Measurements from ENCODE around the gene RAP1B. TPM values are rescaled to one million over a fixed set of nuclear protein-coding genes. Genes with fewer than 3 reads are reported as not detected.
"Not testable (repeated sequence)": the region's sequence is repeated elsewhere in the genome, so short reads cannot be mapped to it uniquely, and the experiment has no call there.

Gene RAP1B
- total RNA-seq, 2 donors from 2014 or later, result 158 to 238 TPM

DNA sequence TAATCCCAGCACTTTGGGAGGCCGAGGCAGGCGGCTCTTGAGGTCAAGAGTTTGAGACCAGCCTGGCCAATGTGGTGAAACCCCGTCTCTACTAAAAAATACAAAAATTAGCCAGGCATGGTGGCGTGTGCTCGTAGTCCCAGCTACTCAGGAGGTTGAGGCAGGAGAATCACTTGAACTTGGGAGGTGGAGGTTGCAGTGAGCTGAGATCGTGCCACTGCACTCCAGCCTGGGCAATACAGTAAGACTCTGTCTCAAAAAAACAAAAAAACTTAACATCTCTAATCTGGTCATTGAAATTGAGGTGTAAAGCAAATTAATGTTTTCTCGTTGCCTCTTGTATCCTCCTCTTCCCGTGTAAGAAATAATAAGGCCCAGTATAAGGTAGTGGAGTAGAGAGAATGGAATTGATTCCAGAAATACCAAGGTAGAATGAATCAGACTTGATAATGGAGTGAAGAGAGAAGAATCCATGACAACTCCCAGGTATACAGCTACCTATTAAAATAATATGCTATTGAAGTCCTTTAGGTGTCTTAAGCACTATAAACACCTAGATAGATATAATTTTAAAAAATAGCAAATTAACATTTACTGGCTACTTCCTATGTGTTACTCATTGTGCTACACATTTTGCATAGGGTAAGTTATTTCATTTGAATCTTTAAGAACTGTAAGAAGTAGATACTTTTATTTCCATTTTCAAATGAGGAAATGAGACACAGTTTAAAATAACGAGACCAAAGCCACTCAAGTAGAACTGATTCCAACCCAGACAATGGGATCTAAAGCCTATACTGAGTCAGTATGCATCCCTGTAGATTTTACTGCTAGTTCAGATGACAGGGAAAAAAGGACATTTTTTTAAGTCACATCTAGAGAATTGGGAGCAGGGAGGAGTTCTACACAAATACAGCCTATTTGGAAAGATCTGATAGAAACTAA lies 23.2 kb downstream of the RAP1B start:
- peaks cover 49% of the 10 kb centered on the region for H3K4me1 Mint-ChIP-seq
- no peaks in the 10 kb centered on the region for H3K9me3 Mint-ChIP-seq
- H3K36me3 Mint-ChIP-seq (ENCODE audit: low read depth), result peaks cover 78% of the 10 kb centered on the region
- ATAC-seq (replicated peaks), result no peak
- H3K27me3 Mint-ChIP-seq, result no peaks in the 10 kb centered on the region
- peak overlapping the region; percentile 53 for H3K27ac Mint-ChIP-seq
- peak overlapping the region; percentile 26 for H3K4me3 Mint-ChIP-seq

DNA sequence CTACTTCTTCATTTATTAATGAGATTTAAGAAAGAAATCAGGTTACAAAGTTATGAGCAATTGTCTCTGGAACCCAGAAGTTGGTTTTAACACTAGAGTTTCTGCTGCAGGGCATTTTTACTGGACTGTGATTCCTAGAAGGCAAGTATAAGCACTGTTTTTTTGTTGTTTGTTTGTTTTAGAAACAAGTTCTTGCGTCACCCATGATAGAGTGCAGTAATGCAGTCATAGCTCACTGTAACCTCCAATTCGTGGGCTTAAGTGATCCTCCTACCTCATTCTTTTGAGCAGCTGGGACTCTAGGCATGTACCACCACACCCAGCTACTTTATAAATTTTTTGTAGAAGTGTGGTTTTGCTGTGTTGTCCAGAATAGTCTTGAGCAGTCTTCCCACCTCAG lies 25.6 kb downstream of the RAP1B start:
- Mint-ChIP-seq H3K36me3 (ENCODE audit: low read depth) (peaks cover 73% of the 10 kb centered on the region), H3K4me1 (peaks cover 50% of the 10 kb centered on the region), H3K27me3 (no peaks in the 10 kb centered on the region), H3K4me3 (no peak overlapping the region), H3K27ac (peak overlapping the region; percentile 8), H3K9me3 (no peaks in the 10 kb centered on the region)
- no peak for ATAC-seq (replicated peaks)

DNA sequence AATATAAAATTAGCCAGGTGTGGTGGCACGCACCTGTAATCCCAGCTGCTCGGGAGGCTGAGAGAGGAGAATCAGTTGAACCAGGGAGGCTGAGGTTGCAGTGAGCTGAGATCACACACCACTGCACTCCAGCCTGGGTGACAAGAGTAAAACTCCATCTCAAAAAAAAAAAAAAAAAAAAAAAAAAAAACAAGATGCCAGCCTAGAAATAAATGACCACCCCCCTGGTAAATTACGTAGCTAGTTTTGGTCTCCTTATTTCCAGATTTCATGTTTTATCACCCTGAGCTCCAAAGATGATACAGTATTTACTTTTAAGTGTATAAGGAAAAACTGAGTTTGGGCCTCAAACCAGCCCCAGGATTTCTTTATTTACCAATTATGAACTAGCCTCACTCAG lies 26.7 kb downstream of the RAP1B start:
- peaks cover 50% of the 10 kb centered on the region for H3K4me1 Mint-ChIP-seq
- not testable (repeated sequence) for H3K9me3 Mint-ChIP-seq; H3K27me3 Mint-ChIP-seq; H3K4me3 Mint-ChIP-seq; H3K27ac Mint-ChIP-seq; ATAC-seq (replicated peaks)
- peaks cover 75% of the 10 kb centered on the region for H3K36me3 Mint-ChIP-seq (ENCODE audit: low read depth)

DNA sequence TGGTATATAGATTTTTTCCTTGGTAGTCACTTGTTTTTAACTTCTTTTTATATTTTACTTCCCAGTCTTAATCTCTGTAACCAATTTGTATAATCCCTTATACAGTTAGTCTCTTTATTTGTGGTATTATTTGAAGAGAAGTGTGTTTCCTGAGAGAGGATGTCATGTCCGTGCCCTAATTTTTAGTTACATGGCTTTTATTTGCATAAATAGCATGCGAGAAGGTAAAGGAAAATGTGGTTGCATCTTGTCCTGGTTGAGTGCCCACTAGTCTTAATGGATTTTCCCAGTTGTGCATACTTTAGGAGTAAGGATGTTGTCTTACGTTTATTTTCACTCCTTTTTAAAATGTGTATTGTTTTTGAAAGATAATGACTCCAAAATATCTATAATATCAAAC lies 27.5 kb downstream of the RAP1B start:
- Mint-ChIP-seq H3K9me3 (no peaks in the 10 kb centered on the region), H3K4me3 (peak overlapping the region; percentile 10), H3K27ac (no peak overlapping the region), H3K27me3 (no peaks in the 10 kb centered on the region), H3K36me3 (ENCODE audit: low read depth) (peaks cover 75% of the 10 kb centered on the region), H3K4me1 (peaks cover 42% of the 10 kb centered on the region)
- no peak for ATAC-seq (replicated peaks)

DNA sequence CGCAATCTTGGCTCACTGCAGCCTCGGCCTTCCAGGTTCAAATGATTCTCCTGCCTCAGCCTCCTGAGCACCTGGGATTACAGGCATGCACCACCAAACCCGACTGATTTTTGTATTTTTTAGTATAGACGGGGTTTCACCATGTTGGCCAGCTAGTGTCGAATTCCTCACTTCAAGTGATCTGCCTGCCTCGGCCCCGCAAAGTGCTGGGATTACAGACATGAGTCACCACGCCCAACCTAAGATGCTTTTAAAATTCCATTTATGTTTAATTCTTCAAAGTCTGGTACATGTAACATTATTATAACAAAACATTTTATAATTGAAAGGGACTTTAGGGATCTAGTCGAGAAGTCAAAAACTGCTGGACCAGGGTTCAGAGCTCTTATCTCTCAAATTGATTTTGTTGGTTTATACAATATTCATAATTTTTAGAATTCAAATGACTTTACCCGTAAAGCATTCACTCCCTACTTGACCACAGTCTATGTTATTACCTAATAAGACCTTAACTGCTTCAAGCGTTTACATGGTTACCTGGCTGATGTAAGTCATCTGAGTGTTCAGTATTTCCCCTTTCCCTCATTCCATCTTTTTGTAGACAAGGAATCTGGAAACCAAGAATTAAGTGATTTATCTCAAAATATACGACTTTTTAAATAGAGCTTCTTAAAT lies 28.2 kb downstream of the RAP1B start:
- H3K4me1 Mint-ChIP-seq, result peaks cover 37% of the 10 kb centered on the region
- no peaks in the 10 kb centered on the region for H3K9me3 Mint-ChIP-seq
- peaks cover 72% of the 10 kb centered on the region for H3K36me3 Mint-ChIP-seq (ENCODE audit: low read depth)
- no peak for ATAC-seq (replicated peaks)
- peak overlapping the region; percentile 58 for H3K4me3 Mint-ChIP-seq
- H3K27me3 Mint-ChIP-seq, result no peaks in the 10 kb centered on the region
- peak overlapping the region; percentile 46 for H3K27ac Mint-ChIP-seq

DNA sequence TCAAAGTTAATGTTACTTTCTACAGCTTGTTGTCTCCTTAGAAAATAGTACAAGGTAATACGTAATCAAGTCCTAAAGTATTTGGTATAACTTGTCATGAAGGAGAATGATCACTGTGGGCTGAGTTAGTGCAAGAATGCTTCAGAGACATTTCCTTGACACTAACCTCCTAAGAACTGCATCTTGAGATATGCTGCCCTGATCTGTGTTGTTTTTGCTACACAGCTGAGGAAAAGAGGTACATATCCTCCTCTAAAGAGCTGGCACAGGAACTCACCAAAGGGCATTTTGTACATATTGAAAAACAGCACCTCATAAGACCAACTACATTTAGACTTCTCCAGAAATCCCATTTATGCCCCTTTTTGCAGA lies 28.7 kb downstream of the RAP1B start:
- H3K27me3 Mint-ChIP-seq, result no peaks in the 10 kb centered on the region
- no peaks in the 10 kb centered on the region for H3K9me3 Mint-ChIP-seq
- ATAC-seq (replicated peaks), result no peak
- peak overlapping the region; percentile 46 for H3K27ac Mint-ChIP-seq
- peaks cover 71% of the 10 kb centered on the region for H3K36me3 Mint-ChIP-seq (ENCODE audit: low read depth)
- peak overlapping the region; percentile 58 for H3K4me3 Mint-ChIP-seq
- H3K4me1 Mint-ChIP-seq, result peaks cover 32% of the 10 kb centered on the region

DNA sequence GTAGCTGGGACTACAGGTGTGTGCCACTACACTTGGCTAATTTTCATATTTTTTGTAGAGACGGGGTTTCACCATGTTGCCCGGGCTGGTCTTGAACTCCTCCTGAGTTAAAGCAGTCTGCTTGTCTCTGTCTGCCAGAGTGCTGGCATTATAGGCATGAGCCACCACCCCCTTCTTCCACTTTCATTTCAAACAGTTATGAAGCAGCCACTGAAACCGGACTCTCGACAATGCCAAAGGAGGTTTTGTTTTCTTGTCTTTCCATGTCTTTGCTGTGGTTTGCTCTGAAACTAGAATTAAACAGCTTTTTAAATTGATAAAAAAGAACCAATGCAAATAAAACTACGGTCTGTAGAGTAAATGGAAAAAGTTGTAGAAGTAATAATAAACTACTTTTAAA lies 30.4 kb downstream of the RAP1B start:
- Mint-ChIP-seq H3K9me3 (no peaks in the 10 kb centered on the region), H3K4me1 (peaks cover 35% of the 10 kb centered on the region), H3K36me3 (ENCODE audit: low read depth) (peaks cover 71% of the 10 kb centered on the region), H3K27ac (peak overlapping the region; percentile 29), H3K4me3 (peak overlapping the region; percentile 58), H3K27me3 (no peaks in the 10 kb centered on the region)
- peak; percentile 97 for ATAC-seq (replicated peaks)

DNA sequence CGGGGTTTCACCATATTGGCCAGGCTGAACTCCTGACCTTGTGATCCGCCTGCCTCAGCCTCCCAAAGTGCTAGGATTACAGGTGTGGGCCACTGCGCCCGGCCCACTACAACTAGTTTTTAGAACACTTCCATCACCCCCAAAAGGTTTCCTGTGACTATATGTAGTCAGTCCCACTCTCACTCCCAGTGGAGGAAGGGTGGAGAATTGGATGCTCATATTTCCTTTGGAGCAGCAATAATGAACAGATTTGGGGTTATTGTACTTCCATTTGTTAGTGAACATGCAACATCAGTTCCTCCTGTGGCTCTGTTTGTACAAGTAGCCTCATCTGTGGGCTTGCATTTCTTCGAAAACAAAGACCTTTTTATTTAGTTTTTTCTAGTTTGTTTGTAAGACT lies 35.8 kb downstream of the RAP1B start:
- ATAC-seq (replicated peaks), result no peak
- H3K27ac Mint-ChIP-seq, result no peak overlapping the region
- no peak overlapping the region for H3K4me3 Mint-ChIP-seq
- no peaks in the 10 kb centered on the region for H3K9me3 Mint-ChIP-seq
- H3K36me3 Mint-ChIP-seq (ENCODE audit: low read depth), result peaks cover 89% of the 10 kb centered on the region
- H3K27me3 Mint-ChIP-seq, result no peaks in the 10 kb centered on the region
- peaks cover 19% of the 10 kb centered on the region for H3K4me1 Mint-ChIP-seq

DNA sequence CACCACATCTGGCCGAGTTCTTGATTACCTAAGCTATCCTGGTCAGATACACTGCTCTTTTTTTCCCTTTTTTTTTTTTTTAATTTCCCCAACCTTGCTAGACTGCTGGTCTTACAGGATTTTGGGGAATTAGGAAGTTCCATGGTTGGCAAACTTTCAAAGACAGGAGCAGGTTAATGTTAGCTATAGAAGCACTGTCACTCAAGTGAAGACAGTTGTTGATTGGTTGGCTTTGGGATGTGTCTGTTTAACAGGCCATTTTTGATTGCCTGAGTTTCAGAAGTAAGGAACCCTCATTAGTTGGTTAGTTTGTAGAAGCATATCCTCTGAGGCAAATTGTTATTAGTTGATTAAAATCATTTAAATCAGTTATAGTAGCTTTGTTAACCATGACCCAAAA lies 36.8 kb downstream of the RAP1B start:
- H3K36me3 Mint-ChIP-seq (ENCODE audit: low read depth), result peaks cover 89% of the 10 kb centered on the region
- H3K27me3 Mint-ChIP-seq, result no peaks in the 10 kb centered on the region
- ATAC-seq (replicated peaks), result no peak
- H3K9me3 Mint-ChIP-seq, result no peaks in the 10 kb centered on the region
- peak overlapping the region; percentile 59 for H3K4me3 Mint-ChIP-seq
- H3K4me1 Mint-ChIP-seq, result peaks cover 14% of the 10 kb centered on the region
- peak overlapping the region; percentile 92 for H3K27ac Mint-ChIP-seq

DNA sequence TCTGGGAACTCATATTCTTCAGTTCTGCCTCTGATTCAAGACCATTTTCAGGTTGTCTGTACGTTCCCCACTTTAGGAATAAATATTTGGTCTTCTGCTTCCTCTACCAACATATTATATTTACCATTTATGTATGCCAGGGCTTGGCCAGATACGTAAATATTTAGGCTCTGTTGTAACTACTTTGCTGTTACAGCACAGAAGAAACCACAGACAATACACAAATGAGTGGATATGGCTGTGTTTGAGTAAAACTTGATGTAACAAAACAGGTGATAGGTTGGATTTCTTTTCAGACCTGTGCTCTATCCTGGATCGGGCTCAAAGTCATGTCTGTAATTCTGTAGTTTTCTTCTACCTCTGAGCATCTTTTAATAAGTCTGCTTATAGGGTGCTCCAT lies 37.5 kb downstream of the RAP1B start:
- peaks cover 14% of the 10 kb centered on the region for H3K4me1 Mint-ChIP-seq
- H3K27ac Mint-ChIP-seq, result peak overlapping the region; percentile 92
- H3K36me3 Mint-ChIP-seq (ENCODE audit: low read depth), result peaks cover 90% of the 10 kb centered on the region
- H3K27me3 Mint-ChIP-seq, result no peaks in the 10 kb centered on the region
- ATAC-seq (replicated peaks), result peak; percentile 95
- peak overlapping the region; percentile 59 for H3K4me3 Mint-ChIP-seq
- no peaks in the 10 kb centered on the region for H3K9me3 Mint-ChIP-seq

DNA sequence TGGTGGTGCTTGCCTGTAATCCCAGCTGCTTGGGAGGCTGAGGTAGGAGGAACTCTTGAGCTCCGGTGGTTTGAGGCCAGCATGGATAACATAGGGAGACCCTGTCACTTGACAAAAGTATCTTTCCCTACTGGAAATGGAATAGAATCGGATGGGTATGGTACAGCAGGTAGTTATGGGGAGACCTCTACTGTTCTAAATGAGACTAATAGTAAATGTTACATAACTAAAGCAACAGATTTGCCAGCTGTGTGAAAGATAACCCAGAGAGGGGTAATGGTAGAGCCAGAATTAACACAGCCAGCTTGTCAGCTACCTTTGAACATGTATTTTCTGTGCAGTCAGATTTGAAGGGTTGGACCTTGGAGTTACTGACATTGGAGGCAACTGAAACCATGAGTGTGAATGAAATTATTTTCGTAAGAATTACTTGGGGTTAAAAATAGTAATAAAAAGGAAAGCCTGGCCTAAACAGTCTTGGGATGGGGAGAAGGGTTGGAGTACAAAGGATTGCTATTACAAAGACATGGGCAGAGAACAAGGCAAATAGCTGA lies 54.4 kb downstream of the RAP1B start:
- H3K27ac Mint-ChIP-seq, result peak overlapping the region; percentile 61
- peaks cover 6% of the 10 kb centered on the region for H3K4me1 Mint-ChIP-seq
- no peak for ATAC-seq (replicated peaks)
- peaks cover 61% of the 10 kb centered on the region for H3K36me3 Mint-ChIP-seq (ENCODE audit: low read depth)
- no peaks in the 10 kb centered on the region for H3K9me3 Mint-ChIP-seq
- H3K4me3 Mint-ChIP-seq, result no peak overlapping the region
- H3K27me3 Mint-ChIP-seq, result no peaks in the 10 kb centered on the region

DNA sequence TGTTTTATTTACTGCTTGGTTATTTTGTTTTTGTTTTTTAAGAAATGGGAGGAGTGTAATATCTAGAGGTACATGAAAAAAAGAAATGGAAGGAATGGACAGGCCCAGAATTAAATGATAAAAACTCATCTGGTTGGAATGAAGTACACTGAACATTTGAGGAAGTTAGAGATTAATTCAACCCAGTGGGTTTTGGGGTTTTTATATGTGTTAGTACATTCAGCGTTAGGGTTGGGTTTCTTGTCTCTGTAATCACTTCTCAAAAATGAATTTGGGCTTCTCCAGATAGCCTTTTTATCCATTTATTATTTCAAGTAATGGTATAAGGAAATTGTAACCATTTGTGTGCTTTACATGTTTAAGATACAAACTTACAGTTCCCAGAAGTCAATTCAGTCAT lies 56.6 kb downstream of the RAP1B start:
- peak overlapping the region; percentile 60 for H3K27ac Mint-ChIP-seq
- H3K9me3 Mint-ChIP-seq, result no peaks in the 10 kb centered on the region
- H3K36me3 Mint-ChIP-seq (ENCODE audit: low read depth), result peaks cover 44% of the 10 kb centered on the region

DNA sequence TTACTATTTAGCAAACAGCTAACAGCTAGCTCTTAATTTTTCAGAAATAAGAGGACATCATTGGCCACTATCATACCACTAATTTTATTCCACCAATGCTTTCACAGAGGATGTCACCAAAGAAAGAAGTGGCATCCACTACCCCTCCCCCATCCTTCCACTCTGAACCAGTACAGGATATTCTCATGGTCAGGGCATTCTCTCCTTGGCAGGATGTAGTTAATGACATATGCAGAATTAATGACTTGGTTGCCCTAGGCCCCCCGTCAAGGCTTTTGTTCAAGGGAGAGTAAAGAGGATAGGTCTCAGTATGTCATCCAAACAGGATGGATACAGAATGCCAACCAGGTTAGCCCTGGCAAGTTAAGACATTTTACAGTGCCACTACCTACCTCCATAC lies 57.2 kb downstream of the RAP1B start:
- peaks cover 15% of the 10 kb centered on the region for H3K4me1 Mint-ChIP-seq
- no peaks in the 10 kb centered on the region for H3K27me3 Mint-ChIP-seq
- no peak overlapping the region for H3K27ac Mint-ChIP-seq
- no peaks in the 10 kb centered on the region for H3K9me3 Mint-ChIP-seq
- H3K4me3 Mint-ChIP-seq, result no peak overlapping the region
- H3K36me3 Mint-ChIP-seq (ENCODE audit: low read depth), result peaks cover 38% of the 10 kb centered on the region
- no peak for ATAC-seq (replicated peaks)

More for the DNA sequence above, 56.6 kb downstream of the RAP1B start:
- H3K4me3 Mint-ChIP-seq, result no peak overlapping the region
- H3K4me1 Mint-ChIP-seq, result peaks cover 15% of the 10 kb centered on the region
- H3K27me3 Mint-ChIP-seq, result no peaks in the 10 kb centered on the region
- no peak for ATAC-seq (replicated peaks)

DNA sequence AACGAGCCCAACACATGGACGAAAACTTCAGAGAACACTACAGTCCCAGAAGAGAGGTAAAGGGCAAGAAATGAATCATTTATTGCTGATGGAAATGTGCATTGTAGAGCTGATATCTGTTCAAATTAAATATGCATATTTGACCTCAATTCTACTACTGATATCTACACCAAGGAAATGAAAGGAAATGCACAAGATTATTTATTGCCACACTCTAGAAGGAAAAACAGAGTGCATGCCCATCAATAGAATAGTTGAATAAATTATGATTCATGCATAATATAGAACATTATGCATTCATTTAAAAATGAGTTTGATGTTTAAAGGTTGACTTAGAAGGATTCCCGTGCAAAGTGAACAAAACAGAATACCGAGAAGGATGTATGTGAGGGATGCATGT lies 60.5 kb downstream of the RAP1B start:
- Mint-ChIP-seq H3K4me1 (peaks cover 31% of the 10 kb centered on the region), H3K27ac (peak overlapping the region; percentile 14), H3K4me3 (peak overlapping the region; percentile 1), H3K9me3 (no peaks in the 10 kb centered on the region), H3K27me3 (no peaks in the 10 kb centered on the region), H3K36me3 (ENCODE audit: low read depth) (peaks cover 10% of the 10 kb centered on the region)
- ATAC-seq (replicated peaks), result no peak

DNA sequence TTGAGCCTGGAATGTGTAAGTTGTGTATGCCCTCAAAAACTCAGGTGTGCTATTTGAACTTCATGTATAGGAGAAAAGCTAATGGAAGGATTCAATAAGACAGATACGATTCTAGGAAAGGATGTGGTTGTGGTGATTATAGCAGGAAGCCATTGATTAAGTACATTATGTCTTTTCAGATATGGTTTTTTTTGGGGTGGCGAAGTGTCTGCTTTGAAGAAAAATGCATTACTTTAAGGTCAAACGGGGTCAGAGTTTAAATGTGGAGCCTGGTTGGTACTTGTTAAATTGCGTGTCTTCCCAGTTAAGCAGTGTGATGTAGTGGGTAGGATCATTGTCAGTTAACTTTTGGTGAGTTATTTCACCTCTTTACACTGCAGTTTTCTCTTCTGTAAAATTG lies 63.1 kb downstream of the RAP1B start:
- ATAC-seq (replicated peaks), result peak; percentile 61
- Mint-ChIP-seq H3K27me3 (no peaks in the 10 kb centered on the region), H3K4me1 (peaks cover 25% of the 10 kb centered on the region), H3K9me3 (no peaks in the 10 kb centered on the region), H3K36me3 (ENCODE audit: low read depth) (no peaks in the 10 kb centered on the region), H3K4me3 (peak overlapping the region; percentile 54), H3K27ac (peak overlapping the region; percentile 68)

All from activated T-helper 17 cell treated with anti-CD3 and anti-CD28 coated beads, Interleukin-2, amount 50 U/mL, for 72 hours (primary cell).